Suprapubic skin (tissue), 4 donors: ENCODE data around the gene RAF1.

ENCODE experiments used
- CTCF ChIP-seq, 2 donors: fragments of 200-600 bp in 1 of 2; fragments of 450-650 bp in 1 of 2; sonication (generic) in 1 of 2; IDR thresholded peaks; one replicate each; pipeline ENCODE4 v1.5.1; 2016 to 2019; ENCODE audit warnings: antibody characterized with exemption in 2 of 2, mild to moderate bottlenecking in 1 of 2, moderate library complexity in 1 of 2
- EP300 ChIP-seq: sonication (generic); formaldehyde crosslinking; IDR thresholded peaks from one replicate; pipeline ENCODE4 v1.6.1; 2017; ENCODE audit warnings: antibody characterized with exemption
- POLR2A ChIP-seq, 2 donors: fragments of 450-650 bp; IDR thresholded peaks; one replicate each; pipeline ENCODE4 v1.6.1; 2017; ENCODE audit warnings: antibody characterized with exemption in 2 of 2, mild to moderate bottlenecking in 2 of 2, moderate library complexity in 2 of 2
- POLR2AphosphoS5 ChIP-seq, 3 donors: sonication (generic); formaldehyde crosslinking; IDR thresholded peaks; one replicate each; pipeline ENCODE4 v1.6.1; 2017; ENCODE audit warnings: antibody characterized with exemption in 3 of 3

GRCh38 chr3:12557473-12558100 lies 106.3 kb downstream of the RAF1 start:
- TF ChIP-seq CTCF (IDR thresholded peaks at IDR 0.05) (no peak), EP300 (no peak), POLR2A (IDR thresholded peaks at IDR 0.05) (no peak), POLR2AphosphoS5 (IDR thresholded peaks at IDR 0.05) (no peak)
